HG02973 (cell line): ENCODE data around the gene UGT2B10.
"Not testable (repeated sequence)": the region's sequence is repeated elsewhere in the genome, so short reads cannot be mapped to it uniquely, and the experiment has no call there.

Source experiments
- ATAC-seq: cut with Tn5 transposase; IDR thresholded peaks from one replicate; pipeline ENCODE4 v1.9.1; 2021; ENCODE audit warnings: moderate library complexity; ENCODE audit not compliant: unreplicated experiment

Gene UGT2B10

GRCh38 chr4:68815617-68816409, at the start of gene UGT2B10:
UGT2B10 (plus strand) TSS chr4:68815994; CDS start chr4:68816020, 26 bp downstream.
- ATAC-seq = not testable (repeated sequence)

GRCh38 chr4:68771836-68772235, 44.0 kb upstream of the UGT2B10 start:
- not testable (repeated sequence) for ATAC-seq

GRCh38 chr4:68773699-68774098, 42.1 kb upstream of the UGT2B10 start:
- ATAC-seq = no peak

- ATAC-seq = no peak
Measured at GRCh38 chr4:68780232-68780631, 35.6 kb upstream of the UGT2B10 start.

- ATAC-seq = no peak
Measured at GRCh38 chr4:68797048-68797447, 18.7 kb upstream of the UGT2B10 start.

- ATAC-seq = no peak
Measured at GRCh38 chr4:68797618-68798017, 18.2 kb upstream of the UGT2B10 start.

- no peak for ATAC-seq
Measured at GRCh38 chr4:68803013-68803412, 12.8 kb upstream of the UGT2B10 start.

- ATAC-seq = no peak
Measured at GRCh38 chr4:68808060-68808459, 7.7 kb upstream of the UGT2B10 start.

GRCh38 chr4:68810919-68811318, 4.9 kb upstream of the UGT2B10 start:
- no peak for ATAC-seq

GRCh38 chr4:68816410-68817265, 844 bp downstream of the UGT2B10 start:
- ATAC-seq = not testable (repeated sequence)

GRCh38 chr4:68817386-68817785, 1.6 kb downstream of the UGT2B10 start:
- ATAC-seq = no peak

- ATAC-seq = not testable (repeated sequence)
Measured at GRCh38 chr4:68818030-68818462, 2.3 kb downstream of the UGT2B10 start.

GRCh38 chr4:68831642-68832041, 15.8 kb downstream of the UGT2B10 start:
- ATAC-seq = no peak

- ATAC-seq = no peak
Measured at GRCh38 chr4:68850293-68850692, 34.5 kb downstream of the UGT2B10 start.

GRCh38 chr4:68855771-68856170, 40.0 kb downstream of the UGT2B10 start:
- ATAC-seq = no peak

GRCh38 chr4:68858039-68858438, 42.2 kb downstream of the UGT2B10 start:
- ATAC-seq = no peak

GRCh38 chr4:68859655-68860054, 43.9 kb downstream of the UGT2B10 start:
- ATAC-seq = no peak

- no peak for ATAC-seq
Measured at GRCh38 chr4:68861057-68861456, 45.3 kb downstream of the UGT2B10 start.

- ATAC-seq = no peak
Measured at GRCh38 chr4:68864438-68865187, 48.8 kb downstream of the UGT2B10 start.

- ATAC-seq = no peak
Measured at GRCh38 chr4:68865188-68865638, 49.4 kb downstream of the UGT2B10 start.

GRCh38 chr4:68865760-68866159, 50.0 kb downstream of the UGT2B10 start:
- ATAC-seq = no peak
